NCI-H510A treated with DMSO at 0.1 percent for 48 hours (cell line): ENCODE measurements around the gene MYL6B.
"Not testable (repeated sequence)": the region's sequence is repeated elsewhere in the genome, so short reads cannot be mapped to it uniquely, and the experiment has no call there.

Experiments used
- DNase-seq: peaks from one replicate; lab custom pipeline; 2025; lab: John Stamatoyannopoulos, UW

Gene MYL6B

GRCh38 chr12:56165369-56165768, 13.0 kb downstream of the MYL6B start:
- DNase-seq = no peak

GRCh38 chr12:56169229-56169759, 16.9 kb downstream of the MYL6B start:
- DNase-seq = no peak

- no peak for DNase-seq
These were observed 20.5 kb downstream of the MYL6B start for GRCh38 chr12:56172839-56173238.

GRCh38 chr12:56178347-56178746, 26.0 kb downstream of the MYL6B start:
- DNase-seq = no peak

- DNase-seq = no peak
These were observed 34.6 kb downstream of the MYL6B start for GRCh38 chr12:56186957-56187356.

- no peak for DNase-seq
These were observed 35.9 kb downstream of the MYL6B start for GRCh38 chr12:56188131-56188777.

GRCh38 chr12:56188778-56189098, 36.4 kb downstream of the MYL6B start:
- peak; percentile 7 for DNase-seq

- DNase-seq = peak; percentile 84
These were observed 36.9 kb downstream of the MYL6B start, which contains the start of gene SMARCC2 for GRCh38 chr12:56189099-56189917. Gene SMARCC2, minus strand, starts transcription at chr12:56189483. Its CDS starts 22 bp downstream, at chr12:56189461.

GRCh38 chr12:56189918-56190694, 37.7 kb downstream of the MYL6B start:
- DNase-seq = peak; percentile 86

- DNase-seq = no peak
These were observed 38.3 kb downstream of the MYL6B start for GRCh38 chr12:56190695-56191155.

- no peak for DNase-seq
These were observed 40.2 kb downstream of the MYL6B start for GRCh38 chr12:56192582-56192981.

- peak; percentile 91 for DNase-seq
These were observed 40.7 kb downstream of the MYL6B start for GRCh38 chr12:56193025-56193578.

GRCh38 chr12:56196818-56197550, 44.6 kb downstream of the MYL6B start:
- not testable (repeated sequence) for DNase-seq

- DNase-seq = no peak
These were observed 45.7 kb downstream of the MYL6B start for GRCh38 chr12:56197921-56198635.

GRCh38 chr12:56198836-56199235, 46.4 kb downstream of the MYL6B start:
- DNase-seq = no peak

- DNase-seq = no peak
These were observed 50.0 kb downstream of the MYL6B start for GRCh38 chr12:56202366-56202765.

GRCh38 chr12:56202838-56203237, 50.5 kb downstream of the MYL6B start:
- DNase-seq = no peak

GRCh38 chr12:56204275-56204674, 51.9 kb downstream of the MYL6B start:
- no peak for DNase-seq

- no peak for DNase-seq
These were observed 53.1 kb downstream of the MYL6B start for GRCh38 chr12:56205445-56205844.

GRCh38 chr12:56206452-56207166, 54.2 kb downstream of the MYL6B start:
- DNase-seq = peak; percentile 8
